NB4 (cell line): ENCODE measurements around the gene UBALD1.

Source experiments
- POLR2A ChIP-seq: IDR thresholded peaks from 2 replicates; pipeline ENCODE4 v1.6.1; 2011; ENCODE audit warnings: mild to moderate bottlenecking; ENCODE audit not compliant: insufficient read length; ENCODE audit errors: extremely low read depth
- TF ChIP-seq, protein P1 (sequence below): IDR thresholded peaks from one replicate; pipeline ENCODE4 v1.5.1; 2012; ENCODE audit warnings: low read depth, low read length

GRCh38 chr16:4654964-4655590 is 40.4 kb upstream of the UBALD1 start:
- TF ChIP-seq, protein P1, sequence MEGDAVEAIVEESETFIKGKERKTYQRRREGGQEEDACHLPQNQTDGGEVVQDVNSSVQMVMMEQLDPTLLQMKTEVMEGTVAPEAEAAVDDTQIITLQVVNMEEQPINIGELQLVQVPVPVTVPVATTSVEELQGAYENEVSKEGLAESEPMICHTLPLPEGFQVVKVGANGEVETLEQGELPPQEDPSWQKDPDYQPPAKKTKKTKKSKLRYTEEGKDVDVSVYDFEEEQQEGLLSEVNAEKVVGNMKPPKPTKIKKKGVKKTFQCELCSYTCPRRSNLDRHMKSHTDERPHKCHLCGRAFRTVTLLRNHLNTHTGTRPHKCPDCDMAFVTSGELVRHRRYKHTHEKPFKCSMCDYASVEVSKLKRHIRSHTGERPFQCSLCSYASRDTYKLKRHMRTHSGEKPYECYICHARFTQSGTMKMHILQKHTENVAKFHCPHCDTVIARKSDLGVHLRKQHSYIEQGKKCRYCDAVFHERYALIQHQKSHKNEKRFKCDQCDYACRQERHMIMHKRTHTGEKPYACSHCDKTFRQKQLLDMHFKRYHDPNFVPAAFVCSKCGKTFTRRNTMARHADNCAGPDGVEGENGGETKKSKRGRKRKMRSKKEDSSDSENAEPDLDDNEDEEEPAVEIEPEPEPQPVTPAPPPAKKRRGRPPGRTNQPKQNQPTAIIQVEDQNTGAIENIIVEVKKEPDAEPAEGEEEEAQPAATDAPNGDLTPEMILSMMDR, result no peak
- TF ChIP-seq POLR2A, result no peak
